Lower leg skin (tissue), 3 donors: ENCODE measurements around the gene SELP.

Source experiments
- CTCF ChIP-seq, 3 donors: fragments of 450-650 bp; IDR thresholded peaks; one replicate each; pipeline ENCODE4 v1.5.1; 2016; ENCODE audit warnings: antibody characterized with exemption in 3 of 3, mild to moderate bottlenecking in 3 of 3, moderate library complexity in 2 of 3
- POLR2A ChIP-seq, 2 donors: fragments of 450-650 bp; IDR thresholded peaks; one replicate each; pipeline ENCODE4 v1.6.1; 2016 to 2017; ENCODE audit warnings: antibody characterized with exemption in 2 of 2, mild to moderate bottlenecking in 1 of 2, moderate library complexity in 1 of 2

- no peak for TF ChIP-seq CTCF (IDR thresholded peaks at IDR 0.05)
- no peak for TF ChIP-seq POLR2A (IDR thresholded peaks at IDR 0.05)
Observed at GRCh38 chr1:169538998-169539871, 90.7 kb downstream of the SELP start.
